NCI-H2171 treated with DMSO at 0.1 percent for 48 hours (cell line): ENCODE measurements around the gene ATP2C2.

Experiments
- DNase-seq: peaks from one replicate; lab custom pipeline; 2025; lab: John Stamatoyannopoulos, UW

Gene ATP2C2

GRCh38 chr16:84513666-84514065 is 145.3 kb downstream of the ATP2C2 start:
- no peak for DNase-seq
